A172 (cell line): ENCODE measurements around the gene CRY1. TPM values are rescaled to one million over a fixed set of nuclear protein-coding genes. Genes with fewer than 3 reads are reported as not detected.

Experiments used
- DNase-seq: peaks from one replicate; pipeline ENCODE4 v3.0.0-alpha.2; 2015; ENCODE audit warnings: low spot score
- total RNA-seq: library from RNA; depleted of rRNA; stranded (reverse); fragments of >200 nt; shearing (Covaris generic); gene quantifications from 2 replicates; pipeline ENCODE4 v1.2.3, GENCODE V29; 2014; rRNA removed

CRY1 gene
- total RNA-seq, 1 experiment from 2014 or later = 19.0 TPM

- DNase-seq = no peak
These were observed 128.8 kb downstream of the CRY1 start for GRCh38 chr12:106964526-106964925.

GRCh38 chr12:106962286-106962685 lies 131.1 kb downstream of the CRY1 start:
- no peak for DNase-seq

- no peak for DNase-seq
These were observed 132.9 kb downstream of the CRY1 start for GRCh38 chr12:106960443-106960842.

GRCh38 chr12:106957583-106957982 lies 135.8 kb downstream of the CRY1 start:
- no peak for DNase-seq

- DNase-seq = peak; percentile 38
These were observed 137.2 kb downstream of the CRY1 start for GRCh38 chr12:106956048-106956578.

GRCh38 chr12:106955377-106956047 lies 137.8 kb downstream of the CRY1 start, which contains the start of gene TMEM263:
Gene TMEM263, plus strand, starts transcription at chr12:106955907. Its CDS starts 11,210 bp downstream, at chr12:106967117.
- peak; percentile 86 for DNase-seq

GRCh38 chr12:106954462-106955376 lies 138.6 kb downstream of the CRY1 start:
- no peak for DNase-seq

- DNase-seq = peak; percentile 60
These were observed 139.7 kb downstream of the CRY1 start for GRCh38 chr12:106953352-106954250.

GRCh38 chr12:106950591-106950990 lies 142.8 kb downstream of the CRY1 start:
- DNase-seq = no peak

- no peak for DNase-seq
These were observed 145.9 kb downstream of the CRY1 start for GRCh38 chr12:106947461-106947860.

- no peak for DNase-seq
These were observed 148.0 kb downstream of the CRY1 start for GRCh38 chr12:106945261-106945851.

- DNase-seq = no peak
These were observed 150.6 kb downstream of the CRY1 start for GRCh38 chr12:106942775-106943174.

- DNase-seq = no peak
These were observed 151.7 kb downstream of the CRY1 start for GRCh38 chr12:106941481-106942156.

Other genes with a start within 250 kb of the CRY1 start
- 48.1 and 53.0 TPM in 2 replicates for gene TMEM263, start 137.6 kb downstream of the CRY1 start, total RNA-seq
- 10.2 and 13.6 TPM in 2 replicates for gene MTERF2, start 106.4 kb downstream of the CRY1 start, total RNA-seq